Progenitor cell of endocrine pancreas (in vitro differentiated cells): ENCODE results near the gene NEK2. TPM values are rescaled to one million over a fixed set of nuclear protein-coding genes. Genes with fewer than 3 reads are reported as not detected.

Source experiments
- DNase-seq: peaks from one replicate; pipeline ENCODE4 v3.0.0; 2021; ENCODE audit warnings: low spot score; ENCODE audit not compliant: unreplicated experiment
- H3K27ac Mint-ChIP-seq: 2 replicates; pipeline ENCODE4 v1.8.0; 2021; ENCODE audit warnings: mild to moderate bottlenecking, moderate library complexity, mixed read lengths
- H3K27me3 Mint-ChIP-seq: 2 replicates; pipeline ENCODE4 v1.8.0; 2021; ENCODE audit warnings: mixed read lengths
- H3K36me3 Mint-ChIP-seq: 2 replicates; pipeline ENCODE4 v1.8.0; 2022; ENCODE audit warnings: mixed read lengths; ENCODE audit not compliant: insufficient read depth
- H3K4me1 Mint-ChIP-seq: 2 replicates; pipeline ENCODE4 v1.8.0; 2021; ENCODE audit warnings: low read depth, mixed read lengths
- H3K4me3 Mint-ChIP-seq: 2 replicates; pipeline ENCODE4 v1.8.0; 2021; ENCODE audit warnings: low read depth, mild to moderate bottlenecking, moderate library complexity, mixed read lengths
- H3K9me3 Mint-ChIP-seq: 2 replicates; pipeline ENCODE4 v1.8.0; 2021; ENCODE audit warnings: low read depth, mixed read lengths
- CTCF ChIP-seq: fragments of 200-600 bp; sonication (generic); IDR thresholded peaks from one replicate; pipeline ENCODE4 v1.5.0; 2021; ENCODE audit warnings: antibody characterized with exemption, mild to moderate bottlenecking; ENCODE audit not compliant: unreplicated experiment
- total RNA-seq: library from RNA; stranded (reverse); gene quantifications from 2 replicates; pipeline ENCODE4 v1.2.1, GENCODE V29; 2021

Gene NEK2
- total RNA-seq, 1 donor from 2014 or later = 20.8 TPM

DNA sequence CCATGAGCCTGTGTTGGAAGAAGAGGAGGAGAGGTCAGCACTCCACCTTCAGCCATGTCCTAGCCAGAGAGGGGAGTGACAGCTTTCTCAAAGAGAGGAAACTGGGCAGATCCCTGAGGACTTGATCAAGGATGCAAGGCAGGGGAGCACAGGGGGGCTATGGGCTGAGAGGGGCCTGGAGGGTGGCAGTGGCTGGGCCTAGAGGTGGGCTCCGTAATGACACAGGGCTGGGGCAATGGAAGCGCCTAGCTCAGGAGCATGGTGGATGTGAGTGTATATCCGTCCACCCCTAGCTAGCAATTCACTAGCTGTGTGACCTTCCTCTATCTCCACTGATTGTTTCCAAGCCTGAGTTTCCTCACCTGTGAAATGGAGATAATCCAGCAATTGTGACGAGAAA, 32.6 kb downstream of the NEK2 start:
- Mint-ChIP-seq H3K4me1 (peaks cover 16% of the 10 kb centered on the region), H3K27ac (peak overlapping the region; percentile 16), H3K4me3 (no peak overlapping the region), H3K27me3 (peaks cover 4% of the 10 kb centered on the region), H3K36me3 (no peaks in the 10 kb centered on the region), H3K9me3 (no peaks in the 10 kb centered on the region)
- no peak for DNase-seq
- TF ChIP-seq CTCF = no peak

GRCh38 chr1:211641942-211642341, 33.5 kb downstream of the NEK2 start:
- Mint-ChIP-seq H3K36me3 (no peaks in the 10 kb centered on the region), H3K4me1 (peaks cover 16% of the 10 kb centered on the region), H3K4me3 (no peak overlapping the region), H3K9me3 (no peaks in the 10 kb centered on the region), H3K27ac (no peak overlapping the region), H3K27me3 (peaks cover 3% of the 10 kb centered on the region)
- TF ChIP-seq CTCF = no peak
- DNase-seq = no peak

GRCh38 chr1:211641044-211641800, 34.2 kb downstream of the NEK2 start:
- DNase-seq = no peak
- no peak overlapping the region for H3K4me3 Mint-ChIP-seq
- no peak overlapping the region for H3K27ac Mint-ChIP-seq
- no peaks in the 10 kb centered on the region for H3K9me3 Mint-ChIP-seq
- no peaks in the 10 kb centered on the region for H3K27me3 Mint-ChIP-seq
- H3K4me1 Mint-ChIP-seq = peaks cover 16% of the 10 kb centered on the region
- no peaks in the 10 kb centered on the region for H3K36me3 Mint-ChIP-seq
- no peak for TF ChIP-seq CTCF

- no peaks in the 10 kb centered on the region for H3K27me3 Mint-ChIP-seq
- no peak overlapping the region for H3K27ac Mint-ChIP-seq
- H3K4me3 Mint-ChIP-seq = no peak overlapping the region
- no peaks in the 10 kb centered on the region for H3K36me3 Mint-ChIP-seq
- peaks cover 16% of the 10 kb centered on the region for H3K4me1 Mint-ChIP-seq
- no peak for TF ChIP-seq CTCF
- no peaks in the 10 kb centered on the region for H3K9me3 Mint-ChIP-seq
- DNase-seq = no peak
These were observed 35.2 kb downstream of the NEK2 start for GRCh38 chr1:211640301-211640630.

GRCh38 chr1:211639475-211640300, 35.7 kb downstream of the NEK2 start:
- TF ChIP-seq CTCF = no peak
- Mint-ChIP-seq H3K4me3 (no peak overlapping the region), H3K36me3 (no peaks in the 10 kb centered on the region), H3K4me1 (peaks cover 16% of the 10 kb centered on the region), H3K9me3 (no peaks in the 10 kb centered on the region), H3K27ac (peak overlapping the region; percentile 56), H3K27me3 (no peaks in the 10 kb centered on the region)
- no peak for DNase-seq
